SK-N-SH (cell line): ENCODE measurements around the gene LPIN1. TPM values are rescaled to one million over a fixed set of nuclear protein-coding genes. Genes with fewer than 3 reads are reported as not detected.
A peak's percentile ranks its signal among the peaks of the same experiment; 100 is the strongest.

Experiments used
- CTCF ChIA-PET: fragments of 300-600, 350-600 bp; formaldehyde crosslinking; extraction: SDS; loops from one replicate; lab custom pipeline; 2021; lab: Yijun Ruan, JAX
- POLR2A ChIA-PET: fragments of 350-600 bp; sonication (Branson Sonifier 250); formaldehyde crosslinking; extraction: SDS; loops from one replicate; lab custom pipeline; 2020; ENCODE audit warnings: antibody characterized with exemption, inconsistent platforms; lab: Yijun Ruan, JAX
- DNase-seq: peaks from one replicate; pipeline ENCODE4 v3.0.0; 2012
- H2AFZ ChIP-seq: fragments of 200-600 bp; sonication (generic); 2 replicates; pipeline ENCODE4 v1.8.1; 2016; ENCODE audit warnings: antibody characterized with exemption, mild to moderate bottlenecking, low read depth
- H3F3A ChIP-seq: fragments of 200-600 bp; sonication (generic); replicated peaks from 2 replicates; pipeline ENCODE3; 2016; ENCODE audit warnings: antibody characterized with exemption, mild to moderate bottlenecking; ENCODE audit not compliant: insufficient read depth
- H3K27ac ChIP-seq, 2 experiments: fragments of 200-500 bp in 1 of 2; fragments of 200-600 bp in 1 of 2; sonication (Bioruptor generic) in 1 of 2; sonication (generic), shearing (Covaris generic) in 1 of 2; 2 replicates each; pipeline versions ENCODE4 v1.5.1 to v1.6.1; 2014 to 2016; ENCODE audit warnings: low read depth in 2 of 2, inconsistent platforms in 1 of 2, low read length in 1 of 2, mild to moderate bottlenecking in 1 of 2, mixed read lengths in 1 of 2
- H3K27me3 ChIP-seq: fragments of 200-600 bp; sonication (generic), shearing (Covaris generic); 2 replicates; pipeline ENCODE4 v1.6.1; 2016; ENCODE audit warnings: mixed run types; ENCODE audit not compliant: insufficient read depth
- H3K36me3 ChIP-seq, 2 experiments: fragments of 200-500 bp in 1 of 2; fragments of 200-600 bp in 1 of 2; sonication (Bioruptor generic) in 1 of 2; sonication (generic) in 1 of 2; replicated peaks in 1 of 2; 2 replicates each; pipeline versions ENCODE3 to v1.5.1; 2014 to 2016; ENCODE audit warnings: low read length in 1 of 2, mild to moderate bottlenecking in 1 of 2; ENCODE audit not compliant: insufficient read depth in 2 of 2, control insufficient read depth in 1 of 2
- H3K4me1 ChIP-seq, 2 experiments: fragments of 200-500 bp in 1 of 2; fragments of 200-600 bp in 1 of 2; sonication (Bioruptor generic) in 1 of 2; sonication (generic), shearing (Covaris generic) in 1 of 2; 2 replicates each; pipeline versions ENCODE4 v1.5.1 to v1.6.1; 2014 to 2016; ENCODE audit warnings: low read depth in 1 of 2, low read length in 1 of 2, mixed run types in 1 of 2; ENCODE audit not compliant: insufficient read depth in 2 of 2, control insufficient read depth in 1 of 2
- H3K4me2 ChIP-seq: fragments of 200-600 bp; sonication (generic), shearing (Covaris generic); 2 replicates; pipeline ENCODE4 v1.6.1; 2017; ENCODE audit warnings: mixed run types
- H3K4me3 ChIP-seq, 2 experiments: fragments of 200-500 bp in 1 of 2; fragments of 200-600 bp in 1 of 2; sonication (Bioruptor generic) in 1 of 2; sonication (generic), shearing (Covaris generic) in 1 of 2; 2 replicates each; pipeline versions ENCODE4 v1.5.1 to v1.8.1; 2014 to 2016; ENCODE audit warnings: low read depth in 2 of 2, inconsistent platforms in 1 of 2, low read length in 1 of 2, mild to moderate bottlenecking in 1 of 2, mixed read lengths in 1 of 2, moderate library complexity in 1 of 2
- H3K79me2 ChIP-seq: fragments of 200-600 bp; sonication (generic); 2 replicates; pipeline ENCODE4 v1.8.1; 2017; ENCODE audit warnings: mild to moderate bottlenecking; ENCODE audit not compliant: insufficient read depth
- H3K9ac ChIP-seq: fragments of 200-600 bp; sonication (generic); 2 replicates; pipeline ENCODE4 v1.6.1; 2017; ENCODE audit warnings: mixed run types
- H3K9me2 ChIP-seq: fragments of 200-600 bp; sonication (generic); 2 replicates; pipeline ENCODE4 v1.6.1; 2017; ENCODE audit warnings: mixed run types
- H3K9me3 ChIP-seq: fragments of 200-600 bp; sonication (generic); 2 replicates; pipeline ENCODE4 v1.6.1; 2017; ENCODE audit warnings: mixed run types, mild to moderate bottlenecking, moderate library complexity
- H4K20me1 ChIP-seq: fragments of 200-600 bp; sonication (generic); 2 replicates; pipeline ENCODE4 v1.6.1; 2017; ENCODE audit warnings: mild to moderate bottlenecking, mixed run types; ENCODE audit not compliant: insufficient read depth
- CHD2 ChIP-seq: fragments of 150-350 bp; IDR thresholded peaks from 2 replicates; pipeline ENCODE4 v1.6.1; 2018; ENCODE audit warnings: low read length; ENCODE audit not compliant: partially characterized antibody
- EP300 ChIP-seq, 2 experiments: IDR thresholded peaks; 2 replicates each; pipeline versions ENCODE4 v1.4.0 to v1.6.1; 2012; ENCODE audit warnings: borderline replicate concordance in 1 of 2, low read depth in 1 of 2, low read length in 1 of 2
- EZH2phosphoT487 ChIP-seq: fragments of 200-600 bp; sonication (generic); IDR thresholded peaks from 2 replicates; pipeline ENCODE4 v1.6.1; 2017; ENCODE audit warnings: low read depth, mixed run types, mild to moderate bottlenecking, antibody characterized with exemption, moderate library complexity, borderline replicate concordance
- FOSL2 ChIP-seq: IDR thresholded peaks from 2 replicates; pipeline ENCODE4 v1.4.0; 2012; ENCODE audit warnings: low read depth, mild to moderate bottlenecking, moderate library complexity, borderline replicate concordance
- GATA2 ChIP-seq: sonication (generic); formaldehyde crosslinking; IDR thresholded peaks from 2 replicates; pipeline ENCODE4 v1.5.0; 2020; ENCODE audit warnings: mild to moderate bottlenecking, missing genetic modification reagents
- MXI1 ChIP-seq: IDR thresholded peaks from 2 replicates; pipeline ENCODE4 v1.6.1; 2012; ENCODE audit warnings: mild to moderate bottlenecking, low read depth, low read length, improper control_type of control experiment
- NFIC ChIP-seq: IDR thresholded peaks from 2 replicates; pipeline ENCODE4 v1.4.0; 2012; ENCODE audit warnings: borderline replicate concordance
- NRF1 ChIP-seq: IDR thresholded peaks from 2 replicates; pipeline ENCODE4 v1.6.1; 2012; ENCODE audit warnings: low read depth, mild to moderate bottlenecking, low read length
- RAD21 ChIP-seq: IDR thresholded peaks from 2 replicates; pipeline ENCODE4 v1.6.1; 2012; ENCODE audit warnings: mild to moderate bottlenecking, low read length
- RCOR1 ChIP-seq: fragments of 150-350 bp; IDR thresholded peaks from 2 replicates; pipeline ENCODE4 v1.6.1; 2017; ENCODE audit warnings: antibody characterized with exemption, low read length
- RFX5 ChIP-seq: IDR thresholded peaks from 2 replicates; pipeline ENCODE4 v1.6.1; 2012; ENCODE audit warnings: mild to moderate bottlenecking, improper control_type of control experiment, low read length
- TEAD4 ChIP-seq: IDR thresholded peaks from 2 replicates; pipeline ENCODE4 v1.4.0; 2012; ENCODE audit warnings: mild to moderate bottlenecking, borderline replicate concordance; ENCODE audit not compliant: insufficient read depth
- WGBS: methylation state at CpG from one replicate; pipeline ENCODE4 v1.1.6; 2017; ENCODE audit warnings: low lambda C conversion rate; 5-methylcytosine and 5-hydroxymethylcytosine counted together
- polyA plus RNA-seq, 3 experiments: library from polyadenylated mRNA; depleted of rRNA; stranded (reverse); fragments of >200 nt; gene quantifications; 2 replicates each; pipeline ENCODE4 v1.2.3, GENCODE V29; 2012
- TF ChIP-seq, protein P1 (sequence below): IDR thresholded peaks from 2 replicates; pipeline ENCODE4; 2012
- TF ChIP-seq, protein P2 (sequence below): fragments of 150-350 bp; IDR thresholded peaks from 2 replicates; pipeline ENCODE4 v1.6.1; 2016; ENCODE audit warnings: mild to moderate bottlenecking, low read depth, low read length

Gene LPIN1
- polyA plus RNA-seq, 1 of the 3 experiments (the other 2 are of a cell fraction), result 22.1 TPM

DNA sequence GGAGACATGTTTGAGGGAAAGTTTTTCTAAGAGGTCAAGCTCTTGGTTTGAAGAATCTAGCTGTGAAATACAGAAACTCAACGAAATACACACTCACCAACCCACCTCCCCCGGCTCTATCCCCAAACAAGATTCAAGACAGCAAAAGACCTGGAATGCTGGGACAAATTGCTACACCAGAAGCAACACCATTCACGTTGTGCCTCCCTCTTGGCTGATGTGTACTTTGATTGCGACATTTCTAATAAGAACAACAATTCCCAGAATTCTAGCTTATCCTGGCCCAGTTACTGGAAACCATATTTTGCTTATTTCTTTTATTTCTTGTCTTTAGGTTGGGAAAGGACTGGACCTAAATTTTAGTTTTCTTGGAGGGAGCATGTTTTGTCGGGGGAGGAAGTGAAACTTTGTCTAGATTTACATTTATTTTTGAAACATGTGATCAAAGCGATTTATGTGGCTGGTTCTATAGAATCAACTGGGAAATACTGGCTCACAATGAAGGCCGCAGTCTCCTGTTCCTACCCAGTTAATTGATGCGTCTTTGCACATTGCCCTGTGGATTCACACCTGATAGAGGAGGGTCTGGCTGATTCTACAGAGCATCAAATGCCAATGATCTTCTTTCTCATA is 29.6 kb upstream of the LPIN1 start:
- DNase-seq, result no peak
- Histone ChIP-seq H2AFZ (no peak overlapping the region), H3K79me2 (no peaks in the 10 kb centered on the region), H3K9ac (no peak overlapping the region), H3K27ac (no peak overlapping the region), H3K4me3 (no peak overlapping the region), H3K9me2 (no peaks in the 10 kb centered on the region), H4K20me1 (no peaks in the 10 kb centered on the region), H3F3A (no peaks in the 10 kb centered on the region), H3K4me2 (no peak overlapping the region), H3K9me3 (no peaks in the 10 kb centered on the region), H3K36me3 (no peaks in the 10 kb centered on the region), H3K4me1 (peaks cover 0 to 51% of the 10 kb centered on the region in 2 experiments; a peak in 2 of 4 replicates), H3K27me3 (peaks cover 23% of the 10 kb centered on the region; the same call in 1 of the 2 replicates)
- 75% methylated on average over 8 of the region's 8 CpGs for WGBS
- TF ChIP-seq EP300 (IDR thresholded peaks at IDR 0.05; ENCODE audit: borderline replicate concordance in 1 of 2, low read depth in 1 of 2, low read length in 1 of 2), result no peak
- no peak for TF ChIP-seq RAD21
- TF ChIP-seq NFIC, result no peak
- no peak for TF ChIP-seq MXI1
- no peak for TF ChIP-seq TEAD4
- no peak for TF ChIP-seq RCOR1
- TF ChIP-seq, protein P1, sequence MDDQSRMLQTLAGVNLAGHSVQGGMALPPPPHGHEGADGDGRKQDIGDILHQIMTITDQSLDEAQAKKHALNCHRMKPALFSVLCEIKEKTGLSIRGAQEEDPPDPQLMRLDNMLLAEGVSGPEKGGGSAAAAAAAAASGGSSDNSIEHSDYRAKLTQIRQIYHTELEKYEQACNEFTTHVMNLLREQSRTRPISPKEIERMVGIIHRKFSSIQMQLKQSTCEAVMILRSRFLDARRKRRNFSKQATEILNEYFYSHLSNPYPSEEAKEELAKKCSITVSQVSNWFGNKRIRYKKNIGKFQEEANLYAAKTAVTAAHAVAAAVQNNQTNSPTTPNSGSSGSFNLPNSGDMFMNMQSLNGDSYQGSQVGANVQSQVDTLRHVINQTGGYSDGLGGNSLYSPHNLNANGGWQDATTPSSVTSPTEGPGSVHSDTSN, result no peak
- TF ChIP-seq GATA2, result no peak
- TF ChIP-seq EZH2phosphoT487, result no peak
- ChIA-PET POLR2A (interaction anchor here (2.9 kb wide), 1 partner anchor 20 kb away, joined by 16 read pairs; no protein-coding TSS in a partner anchor), CTCF (interaction anchor here (3.2 to 13.0 kb wide), 4 partner anchors 21 to 68 kb away, joined by 20 to 130 read pairs (median 28); partner anchors contain the start of gene LPIN1)

DNA sequence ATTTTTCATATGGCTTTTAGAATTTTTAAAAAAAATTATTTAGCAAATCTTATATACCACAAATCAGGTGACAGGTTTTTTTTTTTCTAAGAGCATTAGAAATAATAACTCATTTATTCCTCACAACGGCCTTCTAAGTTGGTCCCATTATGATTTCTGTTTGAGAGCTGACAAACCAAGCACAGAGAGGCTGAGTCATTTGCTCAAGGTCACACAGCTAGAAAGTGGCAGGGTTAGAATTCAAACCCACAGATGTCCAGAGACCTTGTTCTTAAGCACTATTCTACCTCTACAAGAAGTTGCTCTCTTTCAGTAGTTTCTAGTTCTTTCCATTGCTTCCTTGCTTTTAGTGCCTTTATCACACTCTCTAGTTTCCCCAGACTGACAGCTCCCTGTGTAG is 28.8 kb upstream of the LPIN1 start:
- no peaks in the 10 kb centered on the region for H3F3A ChIP-seq
- no peak for DNase-seq
- H2AFZ ChIP-seq, result no peak overlapping the region
- peaks cover 0 to 51% of the 10 kb centered on the region in 2 experiments; a peak in 2 of 4 replicates for H3K4me1 ChIP-seq
- H3K27ac ChIP-seq, result peak overlapping the region in 1 of 2 experiments; percentile 13; a peak in 1 of 4 replicates
- no peaks in the 10 kb centered on the region for H4K20me1 ChIP-seq
- no peak overlapping the region for H3K4me2 ChIP-seq
- H3K27me3 ChIP-seq, result peaks cover 23% of the 10 kb centered on the region; the same call in 1 of the 2 replicates
- H3K4me3 ChIP-seq, result no peak overlapping the region
- no peaks in the 10 kb centered on the region for H3K36me3 ChIP-seq
- no peaks in the 10 kb centered on the region for H3K79me2 ChIP-seq
- CTCF ChIA-PET, result interaction anchor here (1.7 to 13.0 kb wide), 6 partner anchors 12 to 68 kb away, joined by 3 to 130 read pairs (median 24); partner anchors contain the start of gene LPIN1
- 56% methylated on average over 1 of the region's 1 CpG for WGBS
- TF ChIP-seq, protein P2, sequence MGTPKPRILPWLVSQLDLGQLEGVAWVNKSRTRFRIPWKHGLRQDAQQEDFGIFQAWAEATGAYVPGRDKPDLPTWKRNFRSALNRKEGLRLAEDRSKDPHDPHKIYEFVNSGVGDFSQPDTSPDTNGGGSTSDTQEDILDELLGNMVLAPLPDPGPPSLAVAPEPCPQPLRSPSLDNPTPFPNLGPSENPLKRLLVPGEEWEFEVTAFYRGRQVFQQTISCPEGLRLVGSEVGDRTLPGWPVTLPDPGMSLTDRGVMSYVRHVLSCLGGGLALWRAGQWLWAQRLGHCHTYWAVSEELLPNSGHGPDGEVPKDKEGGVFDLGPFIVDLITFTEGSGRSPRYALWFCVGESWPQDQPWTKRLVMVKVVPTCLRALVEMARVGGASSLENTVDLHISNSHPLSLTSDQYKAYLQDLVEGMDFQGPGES, result no peak
- TF ChIP-seq TEAD4, result no peak
- TF ChIP-seq NRF1, result no peak
- TF ChIP-seq NFIC, result no peak
- no peak for TF ChIP-seq FOSL2
- TF ChIP-seq CHD2, result no peak
- no peak for TF ChIP-seq RFX5
- H3K9ac ChIP-seq, result no peak overlapping the region
- no peaks in the 10 kb centered on the region for H3K9me2 ChIP-seq
- POLR2A ChIA-PET, result interaction anchor here (1.2 to 2.9 kb wide), 2 partner anchors 21 to 27 kb away, joined by 4 to 16 read pairs; no protein-coding TSS in a partner anchor
- H3K9me3 ChIP-seq, result no peaks in the 10 kb centered on the region
